Measurements from ENCODE around the gene OR11H7.
"Not testable (repeated sequence)": the region's sequence is repeated elsewhere in the genome, so short reads cannot be mapped to it uniquely, and the experiment has no call there.

Gene OR11H7

DNA sequence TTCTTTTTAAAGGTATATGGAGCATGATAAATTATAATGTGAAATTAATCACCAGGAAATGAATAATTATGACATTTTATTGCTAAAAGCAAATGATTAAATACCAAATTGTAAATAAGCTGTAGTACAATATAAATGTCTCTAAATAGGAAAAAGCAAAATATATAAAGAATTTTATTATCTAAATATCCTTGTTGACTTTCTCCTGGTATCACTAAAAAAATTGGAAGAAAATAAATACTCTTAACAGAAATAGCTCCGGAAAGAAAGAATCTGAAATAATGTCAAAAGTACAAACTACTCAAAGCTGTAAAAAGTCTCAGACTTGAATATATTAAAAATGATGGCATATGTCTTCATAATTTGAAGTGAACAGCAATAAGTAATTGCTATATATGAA is at the start of gene OR11H7:
Gene OR11H7 (plus strand): TSS at position 301 of the 400 bp plus-strand sequence.
- DNase-seq, result no peak

DNA sequence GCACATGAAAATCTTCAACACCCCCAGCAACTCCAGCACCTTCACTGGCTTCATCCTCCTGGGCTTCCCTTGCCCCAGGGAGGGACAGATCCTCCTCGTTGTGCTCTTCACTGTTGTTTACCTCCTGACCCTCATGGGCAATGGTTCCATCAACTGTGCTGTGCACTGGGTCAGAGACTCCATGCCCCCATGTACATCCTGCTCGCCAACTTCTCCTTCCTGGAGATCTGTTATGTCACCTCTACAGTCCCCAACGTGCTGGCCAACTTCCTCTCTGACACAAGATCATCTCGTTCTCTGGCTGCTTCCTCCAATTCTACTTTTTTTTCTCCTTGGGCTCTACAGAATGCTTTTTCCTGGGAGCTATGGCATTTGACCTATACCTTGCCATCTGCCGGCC is 49.6 kb upstream of the OR11H7 start:
- DNase-seq, result no peak

DNA sequence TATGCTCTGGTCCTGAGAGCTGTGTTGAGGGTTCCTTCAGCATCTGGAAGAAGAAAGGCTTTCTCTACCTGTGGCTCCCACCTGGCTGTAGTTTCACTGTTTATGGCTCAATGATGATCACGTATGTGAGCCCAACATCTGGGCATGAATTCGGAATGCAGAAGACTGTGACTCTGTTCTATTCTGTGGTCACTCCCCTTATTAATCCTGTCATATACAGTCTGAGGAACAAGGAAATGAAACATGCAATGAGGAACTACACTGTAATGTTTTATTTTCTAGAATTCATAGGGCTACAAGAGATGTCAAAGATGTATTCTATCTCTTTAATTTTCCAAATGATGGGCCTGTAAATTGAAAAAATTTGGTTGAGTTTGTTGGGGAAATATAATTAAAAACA is 48.9 kb upstream of the OR11H7 start:
- no peak for DNase-seq

DNA sequence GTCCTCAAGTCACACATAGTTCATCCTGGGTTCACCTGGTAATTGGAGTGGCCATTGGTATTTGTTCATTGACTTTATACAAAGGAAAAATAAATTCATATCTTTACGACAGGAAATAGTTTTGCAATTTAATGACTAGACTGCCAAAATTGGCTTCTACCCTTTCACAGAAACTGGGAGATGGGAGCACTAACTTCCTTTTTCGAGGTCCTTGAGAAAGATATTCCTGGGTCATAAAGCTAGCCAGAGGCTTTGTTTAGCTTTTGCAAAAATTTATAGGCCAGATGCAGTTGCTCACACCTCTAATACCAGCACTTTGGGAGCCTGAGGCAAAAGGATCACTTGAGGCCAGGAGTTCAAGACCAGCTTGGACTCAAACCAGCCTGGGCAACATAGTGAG is 48.3 kb upstream of the OR11H7 start:
- DNase-seq, result no peak

DNA sequence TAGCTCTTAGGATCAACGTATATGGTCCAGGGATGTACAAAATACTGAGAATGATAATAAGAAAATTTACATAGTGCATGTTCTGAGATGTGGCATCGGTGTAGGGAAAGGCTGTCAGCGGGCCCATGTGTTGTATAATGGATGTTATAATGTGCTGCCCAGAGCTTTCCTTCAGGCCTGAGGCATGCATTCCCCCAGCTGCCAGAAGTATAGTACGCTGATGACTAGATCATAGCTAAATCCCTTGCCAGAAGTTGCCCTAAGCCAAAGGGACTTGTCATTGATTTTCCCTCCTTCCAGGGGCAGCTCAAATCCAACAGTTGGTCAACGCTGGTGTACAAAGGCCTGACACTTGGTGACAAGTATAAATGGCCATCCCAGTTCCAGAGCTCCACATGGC is 44.6 kb upstream of the OR11H7 start:
- no peak for DNase-seq

DNA sequence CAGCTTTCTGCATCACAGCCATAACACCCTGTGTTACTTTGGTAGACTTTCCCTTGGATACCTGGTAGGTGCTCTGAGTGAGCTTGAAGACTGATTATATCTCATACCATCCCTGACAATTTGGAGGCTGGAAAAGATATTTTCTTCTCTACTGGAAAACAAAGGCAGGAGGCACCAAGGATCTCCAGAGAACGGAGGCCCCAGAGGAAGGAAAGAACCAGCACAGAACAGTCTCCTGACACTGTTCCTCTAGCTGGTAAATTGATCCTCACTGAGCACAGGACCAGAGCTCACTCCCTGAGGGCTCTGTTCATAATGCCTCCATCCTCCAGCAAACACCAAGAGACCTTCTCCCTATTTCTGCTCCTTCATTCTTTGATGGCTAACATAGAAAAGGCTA is 38.2 kb upstream of the OR11H7 start, which contains the start of gene OR11G2:
Gene OR11G2 (plus strand): TSS at position 301 of the 400 bp plus-strand sequence. CDS start 6,542 bp downstream, outside the sequence.
- DNase-seq, result no peak

DNA sequence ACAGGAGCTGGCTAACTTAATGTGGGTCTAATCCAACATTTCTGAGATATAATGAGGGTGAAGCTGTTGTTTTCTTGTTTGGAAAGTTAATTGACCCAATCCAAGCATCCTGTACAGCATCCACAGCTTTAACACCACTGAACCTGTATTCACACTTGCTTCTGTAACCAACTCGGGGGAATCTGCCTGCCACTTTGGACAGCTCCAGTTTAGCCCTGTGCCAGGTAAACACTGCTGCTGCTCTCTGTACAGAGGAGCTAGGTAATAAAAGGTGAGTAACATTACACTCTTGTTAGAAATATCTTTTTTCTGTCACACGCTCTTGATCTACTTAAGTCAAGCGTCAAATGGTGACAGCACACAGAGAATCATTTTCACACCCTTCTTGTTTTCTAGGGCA is 37.4 kb upstream of the OR11H7 start:
- no peak for DNase-seq

DNA sequence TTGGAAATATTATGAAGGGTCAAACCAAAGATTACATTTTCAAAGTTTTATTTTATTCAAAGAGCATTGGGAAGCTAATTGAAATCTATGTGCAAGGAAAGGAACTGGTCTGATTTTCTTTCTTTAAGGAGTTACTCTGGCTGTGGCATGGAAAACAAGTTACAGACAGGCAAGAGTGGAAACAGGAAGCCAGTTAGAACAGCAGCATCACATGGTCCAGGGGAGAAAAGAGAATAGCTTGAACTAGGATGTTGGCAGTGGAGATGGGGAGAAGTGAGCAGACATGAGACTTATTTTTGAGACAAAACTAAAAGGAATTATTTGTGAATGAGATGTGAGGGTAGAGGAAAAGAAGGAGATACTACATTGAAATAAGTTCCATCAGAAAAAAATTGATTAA is 34.7 kb upstream of the OR11H7 start:
- DNase-seq, result no peak

DNA sequence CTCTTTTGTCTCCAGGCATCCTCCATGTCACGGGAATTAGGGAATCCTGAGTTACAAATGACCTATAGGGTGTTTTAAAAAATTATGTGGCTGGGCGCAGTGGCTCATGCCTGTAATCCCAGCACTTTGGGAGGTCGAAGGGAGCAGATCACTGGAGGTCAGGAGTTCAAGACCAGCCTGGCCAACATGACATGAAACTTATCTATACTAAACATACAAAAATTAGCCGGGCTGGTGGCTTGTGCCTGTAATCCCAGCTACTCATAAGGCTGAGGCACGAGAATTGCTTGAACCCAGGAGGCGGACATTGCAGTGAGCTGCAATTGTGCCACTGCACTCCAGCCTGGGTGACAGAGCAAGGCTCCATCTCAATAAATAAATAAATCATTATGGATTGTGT is 33.6 kb upstream of the OR11H7 start:
- DNase-seq, result not testable (repeated sequence)

DNA sequence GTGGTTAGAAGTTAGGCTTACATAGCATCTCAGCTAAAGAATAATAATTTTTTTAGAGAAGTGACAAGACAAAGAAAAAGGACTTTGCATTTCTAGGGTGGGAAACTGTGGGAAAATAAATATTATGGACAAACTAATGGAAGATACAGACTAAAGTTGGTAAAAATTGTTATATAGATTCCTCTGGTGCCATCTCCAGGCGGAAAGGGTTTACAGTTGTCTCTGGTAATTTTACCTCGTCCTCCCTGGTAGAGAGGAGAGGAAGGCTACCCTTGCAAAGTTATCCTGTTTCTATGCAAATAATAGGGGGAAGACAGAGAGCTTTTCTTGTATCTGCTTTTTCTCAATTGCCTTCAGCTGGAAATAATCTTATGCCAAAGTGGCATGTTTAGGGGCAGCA is 32.9 kb upstream of the OR11H7 start:
- DNase-seq, result no peak

DNA sequence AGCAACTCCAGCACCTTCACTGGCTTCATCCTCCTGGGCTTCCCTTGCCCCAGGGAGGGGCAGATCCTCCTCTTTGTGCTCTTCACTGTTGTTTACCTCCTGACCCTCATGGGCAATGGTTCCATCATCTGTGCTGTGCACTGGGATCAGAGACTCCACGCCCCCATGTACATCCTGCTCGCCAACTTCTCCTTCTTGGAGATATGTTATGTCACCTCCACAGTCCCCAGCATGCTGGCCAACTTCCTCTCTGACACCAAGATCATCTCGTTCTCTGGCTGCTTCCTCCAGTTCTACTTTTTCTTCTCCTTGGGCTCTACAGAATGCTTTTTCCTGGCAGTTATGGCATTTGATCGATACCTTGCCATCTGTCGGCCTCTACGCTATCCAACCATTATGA is 31.3 kb upstream of the OR11H7 start:
- no peak for DNase-seq

DNA sequence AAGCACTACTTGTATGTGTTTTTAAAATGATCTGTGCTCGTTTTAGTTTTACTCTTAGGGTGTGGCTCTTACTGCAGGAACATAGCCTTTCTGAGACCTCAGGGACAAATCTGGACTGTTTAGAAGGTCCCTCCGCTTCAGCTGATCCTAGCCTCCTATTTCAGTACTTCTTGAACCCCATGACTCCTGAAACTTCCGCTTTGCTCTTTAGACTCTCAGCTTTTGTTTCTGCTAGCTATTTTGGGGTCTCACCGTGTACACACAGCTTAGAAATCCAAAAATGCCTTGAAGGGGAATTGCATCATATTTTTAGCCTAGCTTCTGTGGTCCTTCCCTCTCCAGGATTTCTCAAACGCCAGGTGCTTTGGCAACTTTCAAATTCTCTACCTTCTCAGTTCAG is 29.8 kb upstream of the OR11H7 start:
- DNase-seq, result no peak

DNA sequence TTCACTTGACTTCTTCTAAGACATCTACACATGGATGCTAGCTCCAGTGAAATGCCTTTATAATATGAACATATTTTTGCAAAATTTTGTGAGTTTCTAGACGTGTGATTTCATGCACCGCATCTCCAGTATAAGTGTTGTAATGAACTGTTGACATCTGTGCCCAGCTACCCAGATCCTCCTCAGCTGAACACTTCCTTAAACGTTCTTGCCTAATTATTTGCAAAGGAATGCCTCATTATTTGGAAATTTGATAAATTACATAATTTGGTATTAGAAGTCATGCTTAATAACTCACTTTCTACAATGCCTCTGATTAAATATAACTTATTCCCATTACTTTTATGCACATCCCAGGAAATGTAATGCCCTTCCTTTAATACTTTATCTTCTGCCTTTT is 24.1 kb upstream of the OR11H7 start:
- no peak for DNase-seq

DNA sequence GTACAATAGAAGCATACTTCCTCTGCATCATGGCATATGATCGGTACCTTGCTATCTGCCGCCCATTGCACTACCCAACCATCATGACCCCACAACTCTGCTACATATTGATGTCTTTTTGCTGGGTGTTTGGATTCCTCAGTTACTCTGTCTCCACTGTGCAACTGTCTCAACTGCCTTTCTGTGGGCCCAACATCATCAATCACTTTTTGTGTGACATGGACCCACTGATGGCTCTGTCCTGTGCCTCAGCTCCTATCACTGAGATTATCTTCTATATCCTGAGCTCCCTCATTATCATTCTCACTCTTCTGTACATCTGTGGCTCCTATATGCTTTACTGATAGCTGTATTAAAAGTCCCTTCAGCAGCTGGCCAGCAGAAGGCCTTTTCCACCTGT is 19.2 kb upstream of the OR11H7 start:
- no peak for DNase-seq

DNA sequence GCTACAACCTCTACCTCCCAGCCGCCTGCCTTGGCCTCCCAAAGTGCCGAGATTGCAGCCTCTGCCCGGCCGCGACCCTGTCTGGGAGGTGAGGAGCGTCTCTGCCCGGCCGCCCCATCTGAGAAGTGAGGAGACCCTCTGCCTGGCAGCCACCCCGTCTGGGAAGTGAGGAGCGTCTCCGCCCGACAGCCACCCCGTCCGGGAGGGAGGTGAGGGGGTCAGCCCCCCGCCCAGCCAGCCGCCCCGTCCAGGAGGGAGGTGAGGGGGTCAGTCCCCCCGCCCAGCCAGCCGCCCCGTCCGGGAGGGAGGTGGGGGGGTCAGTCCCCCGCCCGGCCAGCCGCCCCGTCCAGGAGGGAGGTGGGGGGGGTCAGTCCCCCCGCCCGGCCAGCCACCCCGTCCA is 16.4 kb upstream of the OR11H7 start:
- not testable (repeated sequence) for DNase-seq

DNA sequence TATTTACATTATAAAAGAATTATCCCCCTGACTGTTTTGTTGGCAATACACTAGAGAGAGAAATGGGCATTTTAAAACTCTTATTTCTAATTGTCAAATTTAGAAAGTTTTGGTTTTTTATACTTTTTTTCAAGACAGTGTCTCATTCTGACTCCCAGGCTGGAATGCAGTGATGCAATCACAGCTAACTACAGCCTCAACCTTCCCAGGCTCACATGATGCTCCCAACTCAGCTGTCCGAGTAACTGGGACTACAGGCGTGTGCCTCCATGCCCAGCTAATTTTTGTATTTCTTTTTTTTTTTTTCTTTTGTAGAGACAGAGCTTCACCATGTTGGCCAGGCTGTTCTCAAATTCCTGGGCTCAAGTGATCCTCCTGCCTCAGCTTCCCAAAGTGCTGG is 13.6 kb upstream of the OR11H7 start:
- no peak for DNase-seq

DNA sequence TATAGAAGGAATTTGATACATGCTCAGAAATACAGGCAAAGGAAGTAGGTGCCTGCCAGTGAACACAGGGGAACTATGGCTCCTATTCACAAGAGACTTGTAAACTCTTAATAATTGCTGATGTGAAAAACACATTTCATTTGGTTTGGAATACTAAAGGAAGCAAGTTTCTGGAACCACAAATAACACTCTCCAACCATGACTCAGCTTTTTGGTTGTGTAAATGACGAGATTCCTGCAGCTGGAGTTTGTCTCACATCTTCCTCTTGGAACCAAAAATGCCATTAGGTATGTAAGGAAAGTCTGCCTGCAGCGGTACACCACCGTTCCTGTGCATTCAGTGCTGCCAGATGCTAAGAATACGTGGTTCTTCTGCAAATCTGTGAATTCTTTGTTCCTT is 9.7 kb upstream of the OR11H7 start:
- no peak for DNase-seq

DNA sequence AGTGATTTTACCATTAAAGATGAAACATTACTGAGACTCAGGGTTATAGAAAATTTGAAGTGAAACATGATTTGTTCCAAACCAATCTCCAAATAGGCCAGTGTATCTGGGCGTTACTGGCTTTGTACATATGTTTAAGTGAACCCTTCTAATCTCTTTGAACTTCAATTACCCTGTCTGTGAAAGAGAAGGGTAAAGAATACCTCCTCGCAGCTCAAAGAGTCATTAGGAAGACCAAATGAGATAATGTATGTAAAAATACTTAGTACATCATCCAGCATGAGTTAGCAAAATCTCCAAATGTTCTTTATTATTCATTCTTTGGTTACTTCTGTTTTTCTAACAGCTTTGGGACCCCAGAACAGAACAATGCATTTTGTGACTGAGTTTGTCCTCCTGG is 5.4 kb upstream of the OR11H7 start, which contains the start of gene OR11H6:
Gene OR11H6 (plus strand): TSS at position 301 of the 400 bp plus-strand sequence. CDS start 0 bp downstream, at position 301.
- no peak for DNase-seq

DNA sequence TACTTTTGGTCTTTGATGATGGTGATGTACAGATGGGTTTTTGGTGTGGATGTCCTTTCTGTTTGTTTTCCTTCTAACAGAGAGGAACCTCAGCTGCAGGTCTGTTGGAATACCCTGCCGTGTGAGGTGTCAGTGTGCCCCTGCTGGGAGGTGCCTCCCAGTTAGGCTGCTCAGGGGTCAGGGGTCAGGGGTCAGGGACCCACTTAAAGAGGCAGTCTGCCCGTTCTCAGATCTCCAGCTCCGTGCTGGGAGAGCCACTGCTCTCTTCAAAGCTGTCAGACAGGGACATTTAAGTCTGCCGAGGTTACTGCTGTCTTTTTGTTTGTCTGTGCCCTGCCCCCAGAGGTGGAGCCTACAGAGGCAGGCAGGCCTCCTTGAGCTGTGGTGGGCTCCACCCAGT is 6.6 kb downstream of the OR11H7 start:
- not testable (repeated sequence) for DNase-seq

DNA sequence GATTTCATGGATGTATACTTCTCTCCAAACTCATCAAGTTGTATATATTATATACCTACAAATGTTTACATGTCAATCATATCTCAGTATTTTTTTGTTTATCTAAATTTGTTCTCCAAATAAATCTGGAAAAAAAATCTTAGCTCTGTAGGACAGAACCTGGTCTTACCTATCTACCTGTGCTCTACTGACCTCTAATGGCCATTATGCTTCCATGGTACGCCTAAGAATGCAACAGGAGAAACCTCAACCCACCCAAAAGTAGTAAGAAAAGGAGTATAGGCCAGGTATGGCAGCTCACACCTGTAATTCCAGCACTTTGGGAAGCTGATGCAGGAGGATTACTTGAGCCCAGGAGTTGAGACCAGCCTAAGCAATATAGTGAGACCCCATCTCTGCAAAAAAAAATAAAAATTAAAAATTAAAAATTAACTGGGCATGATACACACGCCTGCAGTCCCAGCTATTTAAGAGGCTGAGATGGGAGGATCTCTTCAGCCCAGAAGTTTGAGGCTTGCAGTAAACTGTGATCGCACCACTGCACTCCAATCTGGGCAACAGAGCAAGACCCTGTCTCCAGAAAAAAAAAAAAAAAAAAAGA is 19.0 kb downstream of the OR11H7 start:
- peak; percentile 71 for DNase-seq

DNA sequence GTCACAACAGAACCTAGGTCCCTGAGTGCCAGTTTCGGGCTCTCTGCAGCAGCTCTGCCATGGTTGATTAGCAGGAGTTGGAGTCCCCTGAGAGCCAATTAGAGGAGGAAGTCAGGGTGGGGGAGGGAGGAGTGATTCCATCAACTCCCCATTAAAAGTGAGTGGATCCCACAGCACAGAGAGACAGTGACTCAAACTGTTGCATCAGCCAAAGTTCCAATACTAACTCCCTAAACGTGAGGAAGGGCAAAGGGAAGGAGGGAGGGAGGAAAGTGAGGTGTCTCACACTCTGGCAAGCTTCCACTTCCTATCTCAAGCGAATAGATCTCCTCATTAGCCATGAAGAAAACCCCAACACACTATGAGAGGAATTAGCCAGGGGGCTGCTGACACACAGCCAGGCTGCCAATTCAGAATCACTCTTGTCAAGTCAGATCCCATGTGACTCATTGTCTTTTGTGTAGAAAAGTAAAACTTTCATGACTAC is 33.9 kb downstream of the OR11H7 start:
- peak; percentile 61 for DNase-seq

DNA sequence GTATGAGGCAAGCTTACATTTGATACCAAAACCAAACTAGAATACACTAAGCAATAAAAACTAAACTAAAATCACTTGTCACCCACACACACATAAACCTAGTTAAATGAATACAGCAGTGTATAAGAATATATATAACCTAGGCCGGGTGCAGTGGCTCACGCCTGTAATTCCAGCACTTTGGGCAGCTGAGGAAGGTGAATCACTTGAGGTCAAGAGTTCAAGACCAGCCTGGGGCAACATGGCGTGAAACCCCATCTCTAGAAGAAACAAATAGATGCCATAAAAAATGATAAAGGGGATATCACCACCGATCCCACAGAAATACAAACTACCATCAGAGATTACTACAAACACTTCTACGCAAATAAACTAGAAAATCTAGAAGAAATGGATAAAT is 35.6 kb downstream of the OR11H7 start:
- not testable (repeated sequence) for DNase-seq

DNA sequence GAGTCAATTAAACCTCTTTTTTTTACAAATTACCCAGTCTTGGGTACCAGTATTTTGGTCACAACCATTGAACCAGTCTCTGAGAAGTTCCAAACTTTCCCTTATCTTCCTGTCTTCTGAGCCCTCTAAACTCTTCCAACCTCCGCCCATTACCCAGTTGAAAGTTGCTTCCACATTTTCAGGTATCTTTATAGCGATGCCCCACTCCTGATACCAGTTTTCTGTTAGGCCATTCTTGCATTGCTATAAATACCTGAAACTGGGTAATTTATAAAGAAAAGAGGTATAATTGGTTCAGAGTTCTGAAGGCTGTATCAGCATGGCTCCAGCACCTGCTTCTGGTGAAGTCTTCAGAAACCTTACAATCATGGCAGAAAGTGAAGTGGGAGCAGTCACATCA is 45.3 kb downstream of the OR11H7 start:
- DNase-seq, result no peak

DNA sequence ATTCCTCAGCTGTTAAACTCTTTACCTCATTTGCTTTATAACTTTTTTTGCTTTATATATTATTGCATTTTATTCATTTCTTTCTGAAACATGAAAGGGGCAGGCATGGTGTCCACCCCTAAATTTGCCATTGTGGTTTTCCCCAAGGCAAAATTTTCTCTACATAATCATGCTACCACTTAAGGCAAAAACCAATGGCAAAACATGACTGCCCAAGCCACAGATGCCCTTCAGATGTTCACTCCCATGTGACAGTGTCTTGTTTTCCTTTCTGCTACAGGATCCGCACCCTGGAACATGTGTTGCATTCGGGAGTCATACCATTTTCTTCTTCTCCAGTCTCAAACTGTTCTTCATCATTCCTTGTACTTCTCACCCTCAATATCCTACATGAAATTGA is 48.6 kb downstream of the OR11H7 start:
- DNase-seq, result no peak

DNA sequence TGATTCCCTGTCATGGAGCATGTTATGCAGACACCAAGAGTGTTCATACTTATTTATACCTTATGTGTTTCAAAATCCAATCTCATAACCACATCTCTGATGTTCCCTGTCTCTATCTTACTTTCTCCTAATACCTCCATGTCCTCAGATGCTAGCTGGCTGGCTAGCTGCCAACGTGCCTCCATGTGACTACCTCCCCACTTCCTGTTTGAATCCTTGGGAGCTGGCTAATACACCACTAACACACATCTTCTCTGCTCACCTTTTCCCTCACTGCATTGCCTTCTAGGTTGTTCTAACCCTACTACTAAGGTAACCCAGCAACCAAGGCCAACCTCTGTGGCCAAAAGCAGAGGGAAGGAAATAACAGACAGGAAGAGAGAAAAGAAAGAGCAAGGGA is 49.6 kb downstream of the OR11H7 start:
- DNase-seq, result peak; percentile 73
